GM23248 (cell line): Measurements from ENCODE around the gene SYT6. TPM values are rescaled to one million over a fixed set of nuclear protein-coding genes. Genes with fewer than 3 reads are reported as not detected.

Experiments used
- DNase-seq: peaks from one replicate; pipeline ENCODE4 v3.0.0-alpha.2; 2015
- H2AFZ ChIP-seq: fragments of 200-600 bp; sonication (generic); 2 replicates; pipeline ENCODE4 v1.6.1; 2016; ENCODE audit warnings: antibody characterized with exemption
- H3F3A ChIP-seq: fragments of 200-600 bp; sonication (generic); 2 replicates; pipeline ENCODE4 v1.6.1; 2016; ENCODE audit warnings: mild to moderate bottlenecking, antibody characterized with exemption, mixed run types; ENCODE audit not compliant: insufficient read depth
- H3K27ac ChIP-seq: fragments of 200-600 bp; sonication (generic); 2 replicates; pipeline ENCODE4 v1.5.1; 2016; ENCODE audit warnings: mild to moderate bottlenecking
- H3K27me3 ChIP-seq: fragments of 200-600 bp; sonication (generic); replicated peaks from 2 replicates; pipeline ENCODE4 v1.6.1; 2016; ENCODE audit warnings: mild to moderate bottlenecking; ENCODE audit not compliant: insufficient read depth
- H3K36me3 ChIP-seq: fragments of 200-600 bp; sonication (generic); 2 replicates; pipeline ENCODE4 v1.6.1; 2016; ENCODE audit warnings: low read depth, mild to moderate bottlenecking
- H3K4me1 ChIP-seq: fragments of 200-600 bp; sonication (generic); 2 replicates; pipeline ENCODE4 v1.6.1; 2016; ENCODE audit warnings: mild to moderate bottlenecking; ENCODE audit not compliant: insufficient read depth
- H3K4me2 ChIP-seq: fragments of 200-600 bp; sonication (generic); one replicate; pipeline ENCODE4 v1.6.1; 2016; ENCODE audit warnings: mild to moderate bottlenecking; ENCODE audit not compliant: unreplicated experiment
- H3K4me3 ChIP-seq: fragments of 200-600 bp; sonication (generic); 2 replicates; pipeline ENCODE4 v1.5.1; 2016; ENCODE audit warnings: mild to moderate bottlenecking
- H3K79me2 ChIP-seq: fragments of 200-600 bp; sonication (generic); 2 replicates; pipeline ENCODE4 v1.6.1; 2016; ENCODE audit warnings: mild to moderate bottlenecking; ENCODE audit not compliant: insufficient read depth
- H3K9ac ChIP-seq: fragments of 200-600 bp; sonication (generic); 2 replicates; pipeline ENCODE4 v1.6.1; 2016; ENCODE audit warnings: mild to moderate bottlenecking
- H3K9me2 ChIP-seq: fragments of 200-600 bp; sonication (generic); 2 replicates; pipeline ENCODE4 v1.6.1; 2016; ENCODE audit warnings: mixed run types, mild to moderate bottlenecking, moderate library complexity; ENCODE audit not compliant: insufficient read depth
- H3K9me3 ChIP-seq: fragments of 200-600 bp; sonication (generic); one replicate; pipeline ENCODE4 v1.6.1; 2017; ENCODE audit warnings: low read depth
- H4K20me1 ChIP-seq: fragments of 200-600 bp; sonication (generic); 2 replicates; pipeline ENCODE4 v1.6.0; 2016; ENCODE audit not compliant: insufficient read depth
- EZH2 ChIP-seq: fragments of 200-600 bp; sonication (generic); IDR thresholded peaks from 2 replicates; pipeline ENCODE4 v1.6.1; 2018; ENCODE audit warnings: antibody characterized with exemption, mild to moderate bottlenecking; ENCODE audit not compliant: insufficient read depth, poor library complexity, severe bottlenecking
- EZH2phosphoT487 ChIP-seq: fragments of 200-600 bp; sonication (generic); IDR thresholded peaks from 2 replicates; pipeline ENCODE4 v1.6.1; 2018; ENCODE audit warnings: antibody characterized with exemption, moderate library complexity, mild to moderate bottlenecking, low read depth; ENCODE audit not compliant: insufficient read depth
- WGBS, 2 experiments: methylation state at CpG; one replicate each; pipeline ENCODE4 v1.1.6; 2015 to 2017; ENCODE audit warnings: low lambda C conversion rate in 2 of 2, low coverage in 1 of 2; ENCODE audit errors: missing lambda C conversion rate in 2 of 2; 5-methylcytosine and 5-hydroxymethylcytosine counted together
- in situ Hi-C: fragments of 300-500 bp; cut with MboI; formaldehyde crosslinking; loops from 2 replicates; pipeline ENCODE4 v1.15.0; 2020
- polyA plus RNA-seq: library from polyadenylated mRNA; unstranded; fragments of >200 nt; fragmentation: Nextera tagmentation; extraction: Ambion mirVana; gene quantifications from 2 replicates; pipeline ENCODE4 v1.2.1, GENCODE V29; 2016
- total RNA-seq: library from RNA; depleted of rRNA; stranded (reverse); fragments of >200 nt; shearing (Covaris generic); gene quantifications from 2 replicates; pipeline ENCODE4 v1.2.3, GENCODE V29; 2014

The SYT6 gene
- total and polyA plus RNA-seq, 2 experiments from 2014 or later, result not detected

DNA sequence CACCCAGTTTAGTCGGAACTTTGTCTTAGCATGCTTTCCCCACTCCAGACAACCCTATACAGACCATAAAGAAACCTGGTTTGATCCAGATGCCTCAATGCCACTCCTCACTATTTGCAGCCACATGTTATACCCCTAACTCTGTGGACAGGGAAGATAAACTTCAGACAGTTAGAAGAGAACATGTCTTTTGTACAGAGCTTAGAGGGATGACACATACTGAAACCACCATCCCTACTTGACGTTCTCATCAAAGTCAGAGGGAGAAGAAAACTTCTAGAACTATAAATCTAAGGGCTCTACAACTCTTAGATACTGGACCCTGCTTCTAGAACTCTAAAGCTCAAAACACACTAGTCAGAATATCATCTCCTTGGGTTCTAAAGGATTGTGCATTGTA lies 3.7 kb downstream of the SYT6 start:
- H3K36me3 ChIP-seq, result no peaks in the 10 kb centered on the region
- H3K79me2 ChIP-seq, result no peaks in the 10 kb centered on the region
- H3K4me2 ChIP-seq, result no peak overlapping the region
- 59 to 68% methylated on average over 2 of the region's 2 CpGs for WGBS, 2 experiments
- H3K27me3 ChIP-seq, result peaks cover 97% of the 10 kb centered on the region
- H2AFZ ChIP-seq, result no peak overlapping the region
- H3K9ac ChIP-seq, result no peak overlapping the region
- no peaks in the 10 kb centered on the region for H4K20me1 ChIP-seq
- TF ChIP-seq EZH2phosphoT487 (no peak), EZH2 (no peak)
- no peaks in the 10 kb centered on the region for H3K9me3 ChIP-seq
- no peaks in the 10 kb centered on the region for H3K4me1 ChIP-seq
- in situ Hi-C loops, result no loop called here
- H3K27ac ChIP-seq, result no peak overlapping the region
- DNase-seq, result no peak
- H3K9me2 ChIP-seq, result no peaks in the 10 kb centered on the region
- H3F3A ChIP-seq, result no peaks in the 10 kb centered on the region
- H3K4me3 ChIP-seq, result no peak overlapping the region

DNA sequence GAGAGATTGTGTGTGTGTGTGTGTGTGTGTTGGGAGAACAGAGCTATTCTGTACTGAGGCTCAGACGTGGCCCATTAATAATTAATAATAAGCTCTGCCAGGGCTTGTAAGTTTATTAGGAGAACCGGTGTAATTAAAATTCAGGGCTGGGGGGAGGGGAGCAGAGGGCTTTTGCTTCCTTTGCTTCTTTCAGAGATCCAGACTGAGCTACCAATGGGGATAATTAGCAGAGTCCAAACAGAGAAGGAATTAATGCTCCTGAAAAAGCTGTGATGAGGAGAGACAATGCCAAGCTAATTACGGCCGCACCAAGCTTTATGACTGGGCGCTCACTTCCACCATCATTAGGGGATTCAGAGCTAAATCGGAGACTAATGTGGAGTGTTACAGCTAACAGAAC lies 4.5 kb downstream of the SYT6 start:
- no peaks in the 10 kb centered on the region for H3K79me2 ChIP-seq
- no peak overlapping the region for H3K4me3 ChIP-seq
- DNase-seq, result no peak
- no peaks in the 10 kb centered on the region for H4K20me1 ChIP-seq
- TF ChIP-seq EZH2, result no peak
- TF ChIP-seq EZH2phosphoT487, result no peak
- H3K4me1 ChIP-seq, result no peaks in the 10 kb centered on the region
- WGBS, 2 experiments, result 65 to 68% methylated on average over 6 of the region's 6 CpGs
- in situ Hi-C loops, result no loop called here
- no peaks in the 10 kb centered on the region for H3K9me3 ChIP-seq
- H3K27ac ChIP-seq, result no peak overlapping the region
- H3K4me2 ChIP-seq, result no peak overlapping the region
- no peak overlapping the region for H2AFZ ChIP-seq
- no peaks in the 10 kb centered on the region for H3F3A ChIP-seq
- no peaks in the 10 kb centered on the region for H3K9me2 ChIP-seq
- H3K36me3 ChIP-seq, result no peaks in the 10 kb centered on the region
- H3K27me3 ChIP-seq, result peaks cover 92% of the 10 kb centered on the region
- no peak overlapping the region for H3K9ac ChIP-seq

DNA sequence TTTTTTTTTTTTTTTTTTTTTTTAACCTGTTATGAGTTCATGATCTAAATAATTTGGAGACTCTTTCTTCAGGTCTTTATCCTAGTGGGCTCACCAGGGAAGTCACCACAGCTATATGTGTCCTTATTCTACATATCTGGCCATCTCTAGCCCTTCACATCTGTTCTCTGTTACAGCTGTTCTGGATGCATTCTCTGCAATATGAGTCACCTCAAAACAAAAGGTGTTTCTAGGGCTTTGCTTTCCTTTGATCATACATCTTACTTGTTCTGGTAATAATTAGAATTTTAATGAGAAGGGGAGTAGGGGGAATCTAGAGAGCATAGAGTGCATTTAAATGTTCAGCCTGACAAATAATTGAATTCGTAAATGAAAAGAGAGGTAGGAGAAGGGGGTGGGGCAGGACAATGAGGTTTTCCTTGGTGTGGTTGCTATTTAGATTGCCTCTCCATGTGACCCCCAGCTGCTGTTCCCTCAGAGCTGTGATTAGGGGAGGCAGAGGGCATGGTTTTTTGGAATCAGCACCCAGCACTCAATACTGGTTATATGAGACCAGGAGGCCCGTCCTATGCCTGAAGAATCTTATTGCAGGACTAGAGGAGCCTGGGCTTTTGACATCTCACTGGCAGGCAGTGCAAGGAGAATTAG lies 8.0 kb downstream of the SYT6 start:
- 24 to 47% methylated on average over 2 of the region's 2 CpGs for WGBS, 2 experiments
- Histone ChIP-seq H3F3A (no peaks in the 10 kb centered on the region), H4K20me1 (no peaks in the 10 kb centered on the region), H3K27ac (no peak overlapping the region), H2AFZ (no peak overlapping the region), H3K4me3 (no peak overlapping the region), H3K4me2 (no peak overlapping the region), H3K36me3 (no peaks in the 10 kb centered on the region), H3K4me1 (no peaks in the 10 kb centered on the region), H3K9me3 (no peaks in the 10 kb centered on the region), H3K27me3 (peaks cover 75% of the 10 kb centered on the region), H3K9ac (no peak overlapping the region), H3K9me2 (no peaks in the 10 kb centered on the region), H3K79me2 (no peaks in the 10 kb centered on the region)
- in situ Hi-C loops, result no loop called here
- TF ChIP-seq EZH2 (no peak), EZH2phosphoT487 (no peak)
- DNase-seq, result peak; percentile 24

DNA sequence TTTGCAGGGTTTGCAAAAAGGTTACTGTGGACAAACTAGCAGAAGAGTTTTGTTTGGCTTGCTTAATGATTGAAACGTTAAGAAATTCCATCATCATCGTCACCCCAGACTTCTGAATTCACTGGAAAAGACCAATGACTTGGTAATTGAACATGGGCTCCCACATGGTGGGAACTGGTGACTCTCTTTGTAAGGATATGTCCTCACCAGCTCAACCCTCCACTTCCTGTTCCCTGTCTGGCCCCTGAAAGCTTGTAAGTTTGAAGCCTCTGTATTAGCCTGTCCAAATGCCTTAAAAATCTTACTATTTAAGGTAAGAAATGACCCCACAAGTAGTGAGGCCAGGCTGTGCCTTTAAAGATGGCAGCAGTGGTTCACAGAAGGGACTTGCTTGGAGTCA lies 9.7 kb downstream of the SYT6 start:
- H3K79me2 ChIP-seq, result no peaks in the 10 kb centered on the region
- H3K4me2 ChIP-seq, result no peak overlapping the region
- H3K36me3 ChIP-seq, result no peaks in the 10 kb centered on the region
- H3K4me1 ChIP-seq, result no peaks in the 10 kb centered on the region
- TF ChIP-seq EZH2 (no peak), EZH2phosphoT487 (no peak)
- H2AFZ ChIP-seq, result no peak overlapping the region
- H3F3A ChIP-seq, result no peaks in the 10 kb centered on the region
- H4K20me1 ChIP-seq, result no peaks in the 10 kb centered on the region
- no peak overlapping the region for H3K4me3 ChIP-seq
- WGBS, 2 experiments, result 50 to 65% methylated on average over 2 of the region's 2 CpGs
- no peak overlapping the region for H3K9ac ChIP-seq
- H3K9me2 ChIP-seq, result no peaks in the 10 kb centered on the region
- in situ Hi-C loops, result no loop called here
- H3K27ac ChIP-seq, result no peak overlapping the region
- no peak for DNase-seq
- peaks cover 59% of the 10 kb centered on the region for H3K27me3 ChIP-seq
- H3K9me3 ChIP-seq, result no peaks in the 10 kb centered on the region

DNA sequence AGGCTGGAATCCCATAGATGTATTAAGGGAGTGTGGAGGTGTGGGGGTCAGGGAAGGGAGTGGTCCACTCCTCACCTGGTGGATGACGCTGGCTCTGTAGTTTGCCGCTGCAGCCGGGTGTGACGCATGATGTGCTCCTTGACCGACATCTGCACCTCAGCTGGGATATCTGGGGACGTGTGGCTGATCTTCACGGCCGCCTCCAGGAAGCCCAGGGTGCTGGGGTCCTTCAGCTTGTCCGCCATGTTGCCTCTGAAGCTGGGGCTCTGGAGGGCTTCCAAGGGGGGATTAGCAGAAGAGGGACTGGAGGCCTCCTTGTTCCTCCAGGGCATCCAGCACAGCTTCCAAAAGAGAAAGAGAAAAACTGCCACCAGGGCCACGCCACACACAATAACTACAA lies 14.1 kb downstream of the SYT6 start:
- 73 to 75% methylated on average over 9 to 10 of the region's 10 CpGs for WGBS, 2 experiments
- TF ChIP-seq EZH2phosphoT487, result no peak
- TF ChIP-seq EZH2, result no peak
- Histone ChIP-seq H3K9ac (no peak overlapping the region), H2AFZ (no peak overlapping the region), H3K36me3 (no peaks in the 10 kb centered on the region), H3F3A (no peaks in the 10 kb centered on the region), H3K4me1 (no peaks in the 10 kb centered on the region), H3K27ac (no peak overlapping the region), H3K27me3 (peaks cover 52% of the 10 kb centered on the region), H3K79me2 (no peaks in the 10 kb centered on the region), H3K4me3 (no peak overlapping the region), H4K20me1 (no peaks in the 10 kb centered on the region), H3K4me2 (no peak overlapping the region), H3K9me2 (no peaks in the 10 kb centered on the region), H3K9me3 (no peaks in the 10 kb centered on the region)
- DNase-seq, result no peak
- in situ Hi-C loops, result no loop called here
